A549 (cell line): ENCODE results near the gene MYO18A. TPM values are rescaled to one million over a fixed set of nuclear protein-coding genes. Genes with fewer than 3 reads are reported as not detected.

Experiments used
- ATAC-seq, 2 experiments: fragments of 200-7000 bp in 1 of 2; fragments of >200 bp in 1 of 2; cut with Nextera tagmentation in 1 of 2; cut with Tn5 transposase in 1 of 2; 3 replicates each; pipeline versions ENCODE4 v1.8.0 to v1.9.1; 2018 to 2020; ENCODE audit warnings: mild to moderate bottlenecking in 1 of 2, moderate library complexity in 1 of 2
- CTCF ChIA-PET: fragments of 300-600 bp; sonication (Branson Sonifier 250); formaldehyde crosslinking; extraction: SDS; loops from one replicate; lab custom pipeline; 2021; ENCODE audit warnings: antibody characterized with exemption, inconsistent platforms; lab: Yijun Ruan, JAX
- POLR2A ChIA-PET: fragments of 350-600 bp; formaldehyde crosslinking; extraction: SDS; loops from one replicate; lab custom pipeline; 2021; ENCODE audit warnings: antibody characterized with exemption, inconsistent platforms; lab: Yijun Ruan, JAX
- DNase-seq, 2 experiments: peaks; one replicate each; pipeline versions ENCODE4 v3.0.0 to v3.0.0-alpha.2; 2011 to 2016; ENCODE audit warnings: low read depth in 1 of 2, low spot score in 1 of 2
- FAIRE-seq: peaks from 2 replicates; lab custom pipeline; 2011; peaks lifted over from hg19 to GRCh38; lab: Jason Lieb, UNC
- H3K27ac ChIP-seq, 2 experiments: fragments of >200 bp; sonication (Bioruptor Twin); formaldehyde crosslinking; 3 replicates each; pipeline ENCODE4 v1.5.1; 2016 to 2017
- H3K4me1 ChIP-seq: fragments of >200 bp; sonication (Bioruptor Twin); formaldehyde crosslinking; 3 replicates; pipeline ENCODE4 v1.6.1; 2016
- H3K4me2 ChIP-seq: fragments of >200 bp; sonication (Bioruptor Twin); formaldehyde crosslinking; 3 replicates; pipeline ENCODE4 v1.6.1; 2016
- H3K4me3 ChIP-seq: fragments of >200 bp; sonication (Bioruptor Twin); formaldehyde crosslinking; 3 replicates; pipeline ENCODE4 v1.5.1; 2016
- H3K9me3 ChIP-seq: fragments of >200 bp; sonication (Bioruptor Twin); formaldehyde crosslinking; 3 replicates; pipeline ENCODE4 v1.6.1; 2016
- CBX8 ChIP-seq: fragments of 200-600 bp; sonication (generic); IDR thresholded peaks from 2 replicates; pipeline ENCODE4 v1.6.1; 2016
- CEBPB ChIP-seq, 2 experiments: fragments of >200 bp in 1 of 2; sonication (Bioruptor Twin) in 1 of 2; formaldehyde crosslinking in 1 of 2; IDR thresholded peaks; 2 replicates each; pipeline ENCODE4 v1.6.1; 2012 to 2016
- CHD4 ChIP-seq: fragments of 200-600 bp; sonication (generic); IDR thresholded peaks from 2 replicates; pipeline ENCODE4 v1.6.1; 2016; ENCODE audit warnings: antibody characterized with exemption, mild to moderate bottlenecking, borderline replicate concordance
- ESRRA ChIP-seq: fragments of 150-350 bp; IDR thresholded peaks from 2 replicates; pipeline ENCODE4 v1.6.1; 2014; ENCODE audit warnings: mild to moderate bottlenecking, low read length, borderline replicate concordance
- HDAC2 ChIP-seq: fragments of 200-600 bp; sonication (generic); IDR thresholded peaks from 2 replicates; pipeline ENCODE4 v1.6.1; 2016
- HEYL ChIP-seq: fragments of 250-450 bp; sonication (Bioruptor Pico); IDR thresholded peaks from 2 replicates; pipeline ENCODE4 v1.8.0; 2021; ENCODE audit warnings: mild to moderate bottlenecking, moderate library complexity
- HMGXB4 ChIP-seq: fragments of 250-450 bp; sonication (Bioruptor Pico); IDR thresholded peaks from 2 replicates; pipeline ENCODE4 v1.5.0; 2021; ENCODE audit warnings: mild to moderate bottlenecking, moderate library complexity, borderline replicate concordance
- HOXB13 ChIP-seq: fragments of 250-450 bp; sonication (Bioruptor Pico); IDR thresholded peaks from 2 replicates; pipeline ENCODE4 v1.5.0; 2020; ENCODE audit warnings: low read depth, mild to moderate bottlenecking, moderate library complexity
- JUNB ChIP-seq: fragments of >200 bp; sonication (Bioruptor Twin); formaldehyde crosslinking; IDR thresholded peaks from 2 replicates; pipeline ENCODE4 v1.6.1; 2016
- KDM1A ChIP-seq: fragments of 200-600 bp; sonication (generic); IDR thresholded peaks from 2 replicates; pipeline ENCODE4 v1.6.1; 2016; ENCODE audit warnings: low read depth, mild to moderate bottlenecking
- MAFK ChIP-seq: fragments of 450-650 bp; IDR thresholded peaks from 2 replicates; pipeline ENCODE4 v1.6.1; 2014; ENCODE audit not compliant: partially characterized antibody
- NPAS2 ChIP-seq: fragments of 250-450 bp; sonication (Bioruptor Pico); IDR thresholded peaks from 2 replicates; pipeline ENCODE4 v1.8.0; 2022; ENCODE audit warnings: mild to moderate bottlenecking, moderate library complexity, borderline replicate concordance
- POLR2A ChIP-seq: IDR thresholded peaks from 2 replicates; pipeline ENCODE4 v1.6.1; 2012; ENCODE audit warnings: mild to moderate bottlenecking, low read length
- POLR2AphosphoS2 ChIP-seq: conservative IDR thresholded peaks from 2 replicates; pipeline ENCODE4 v1.6.1; 2012; ENCODE audit warnings: low read length, improper control_type of control experiment, inconsistent platforms
- RNF2 ChIP-seq: fragments of 200-600 bp; sonication (generic); IDR thresholded peaks from 2 replicates; pipeline ENCODE4 v1.6.1; 2016; ENCODE audit warnings: low read depth, mild to moderate bottlenecking, antibody characterized with exemption, moderate library complexity, borderline replicate concordance
- SMC3 ChIP-seq: fragments of >200 bp; sonication (Bioruptor Twin); formaldehyde crosslinking; IDR thresholded peaks from 3 replicates; pipeline ENCODE4 v1.6.1; 2018; ENCODE audit warnings: inconsistent platforms
- ZFP36 ChIP-seq: fragments of 450-650 bp; IDR thresholded peaks from 2 replicates; pipeline ENCODE4 v1.6.1; 2014; ENCODE audit warnings: borderline replicate concordance; ENCODE audit not compliant: partially characterized antibody
- WGBS: methylation state at CpG from one replicate; pipeline ENCODE4 v1.1.6; 2017; ENCODE audit errors: missing lambda C conversion rate; 5-methylcytosine and 5-hydroxymethylcytosine counted together
- polyA plus RNA-seq, 4 experiments: library from polyadenylated mRNA; depleted of rRNA in 3 of 4; stranded (reverse); fragments of >200 nt; fragmentation: RNase III in 1 of 4; extraction: RNeasy Plus Mini Kit Qiagen cat#74134 plus additional on column Dnase treatment in 1 of 4; gene quantifications; 2 replicates in 3 of 4; 3 replicates in 1 of 4; pipeline ENCODE4 v1.2.3, GENCODE V29; 2011 to 2017
- TF ChIP-seq, protein P1 (sequence below): fragments of 450-650 bp; IDR thresholded peaks from 2 replicates; pipeline ENCODE4 v1.6.1; 2014; ENCODE audit warnings: antibody characterized with exemption

Gene MYO18A
- polyA plus RNA-seq, 2 of the 4 experiments (the other 2 are of a cell fraction), result 12.3 to 28.4 TPM

DNA sequence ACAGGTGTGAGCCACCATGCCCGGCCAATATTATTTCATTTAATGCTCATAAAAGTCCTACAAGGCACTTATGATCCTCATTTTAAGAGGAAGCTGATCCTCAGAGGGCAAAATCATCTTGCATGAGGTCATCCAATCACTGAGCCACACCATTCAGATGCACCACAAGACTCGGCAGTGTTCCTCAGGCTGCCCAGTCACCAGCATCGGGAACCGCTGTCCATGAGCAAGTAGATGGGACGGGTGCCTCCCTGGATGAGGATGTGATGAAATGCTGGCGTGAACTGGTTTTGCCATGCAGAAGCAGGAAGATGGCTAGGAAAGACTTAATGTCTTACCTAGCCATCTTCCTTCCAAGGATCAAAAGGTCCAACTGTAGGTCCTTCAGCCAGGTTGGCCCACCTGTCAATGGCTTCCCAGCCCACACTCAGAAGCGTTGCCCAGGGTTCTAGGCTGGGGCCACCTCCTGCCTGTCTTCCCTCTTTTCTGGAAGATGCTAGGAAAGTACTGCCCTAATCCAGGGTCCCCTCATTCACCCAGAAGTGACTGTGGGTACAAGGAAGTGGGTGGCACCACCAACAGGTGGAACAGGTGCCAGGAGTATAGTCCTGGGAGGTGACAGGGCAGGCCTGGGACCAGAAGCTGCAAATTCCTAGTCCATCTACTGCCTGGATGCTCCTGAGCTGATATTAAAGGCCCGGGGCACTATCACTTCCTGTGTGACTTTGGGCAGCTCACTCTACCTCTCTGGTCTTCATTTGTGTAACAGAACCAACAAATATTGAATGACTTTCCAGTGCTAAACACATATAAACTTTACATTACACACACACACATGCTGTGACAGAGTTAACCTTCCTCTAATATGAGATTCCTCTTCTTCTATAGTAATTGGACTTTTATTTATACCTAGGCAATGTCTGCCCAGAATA is 34.3 kb upstream of the MYO18A start:
- no peaks in the 10 kb centered on the region for H3K9me3 ChIP-seq
- TF ChIP-seq POLR2A (0 out of 2 replicates have a peak, but pooled peaks have one; percentile 8), NPAS2 (CRISPR knock-in tag) (no peak)
- FAIRE-seq (no peak), DNase-seq (no peak), ATAC-seq (no peak)
- ChIA-PET CTCF (interaction anchor here (0.9 to 21.9 kb wide), 16 partner anchors 10 to 377 kb away, joined by 3 to 482 read pairs (median 7); partner anchors contain the start of gene MYO18A), POLR2A (no interaction called here)
- 75% methylated on average over 8 of the region's 8 CpGs for WGBS
- H3K4me3 ChIP-seq, result no peak overlapping the region
- H3K4me1 ChIP-seq, result 0 out of 3 replicates have a peak, but pooled peaks cover 2% of the 10 kb centered on the region
- no peak overlapping the region for H3K27ac ChIP-seq
- H3K4me2 ChIP-seq, result no peak overlapping the region

DNA sequence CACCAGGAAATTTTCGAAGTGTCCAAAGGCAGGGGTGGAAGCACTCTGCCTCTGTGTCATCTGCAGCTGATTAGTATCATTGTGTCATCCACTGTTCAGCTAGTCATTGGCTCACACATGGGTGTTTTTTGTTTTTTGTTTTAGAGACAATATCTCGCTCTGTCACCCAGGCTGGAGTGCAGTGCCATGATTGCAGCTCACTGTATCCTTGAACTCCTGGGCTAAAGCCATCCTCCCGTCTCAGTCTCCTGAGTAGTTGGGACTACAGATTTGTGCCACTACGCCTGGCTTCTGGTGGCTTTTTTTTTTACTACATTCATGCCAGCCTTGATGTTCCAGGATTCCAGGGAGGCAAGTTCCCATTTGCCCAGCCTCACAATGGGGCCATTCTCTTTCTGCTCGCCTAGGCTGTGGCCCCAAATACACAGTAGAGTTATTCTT is 32.5 kb upstream of the MYO18A start:
- no peak overlapping the region for H3K27ac ChIP-seq
- TF ChIP-seq MAFK (no peak), POLR2AphosphoS2 (no peak), RNF2 (no peak), HEYL (CRISPR knock-in tag) (no peak), HOXB13 (CRISPR knock-in tag) (no peak), SMC3 (no peak), HMGXB4 (no peak), KDM1A (no peak), HDAC2 (no peak)
- TF ChIP-seq, all 56 proteins: peak for 0
- no peaks in the 10 kb centered on the region for H3K9me3 ChIP-seq
- CTCF ChIA-PET, result interaction anchor here (1.0 to 21.9 kb wide), 13 partner anchors 6 to 159 kb away, joined by 3 to 482 read pairs (median 8); partner anchors contain the start of gene MYO18A
- 70% methylated on average over 5 of the region's 5 CpGs for WGBS
- FAIRE-seq (no peak), ATAC-seq (no peak), DNase-seq (no peak)
- POLR2A ChIA-PET, result interaction anchor here (0.5 to 0.7 kb wide), 2 partner anchors 33 to 485 kb away, joined by 3 read pairs; no protein-coding TSS in a partner anchor
- H3K4me3 ChIP-seq, result no peak overlapping the region
- H3K4me2 ChIP-seq, result no peak overlapping the region
- H3K4me1 ChIP-seq, result 0 out of 3 replicates have a peak, but pooled peaks cover 2% of the 10 kb centered on the region

DNA sequence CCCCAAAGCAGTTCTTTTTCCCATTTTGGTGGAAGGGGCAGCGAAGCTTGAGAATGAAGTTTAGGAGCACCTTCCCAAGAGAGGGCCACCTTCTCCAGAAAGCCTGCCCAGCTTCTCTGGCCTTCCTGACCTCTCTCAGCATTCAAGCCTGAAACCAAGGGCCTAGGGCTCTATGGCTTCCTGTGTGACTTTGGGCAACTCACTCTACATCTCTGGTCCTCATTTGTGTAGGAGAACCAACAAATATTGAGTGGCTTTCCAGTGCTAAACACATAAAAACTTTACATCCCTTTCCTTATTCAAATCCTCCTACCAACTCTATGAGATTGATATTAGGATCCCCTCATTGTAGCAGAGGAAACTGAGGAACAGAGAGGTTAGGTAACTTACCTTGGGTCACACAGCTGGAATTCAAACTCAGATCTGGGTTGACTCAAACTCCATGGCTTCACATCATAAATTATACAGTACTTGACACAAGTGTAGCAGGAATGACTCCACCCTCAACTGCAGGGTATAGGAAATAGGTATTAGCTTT is 32.0 kb upstream of the MYO18A start:
- H3K27ac ChIP-seq, result no peak overlapping the region

More for the DNA sequence above, 32.0 kb upstream of the MYO18A start:
- ChIA-PET CTCF (interaction anchor here (0.6 to 21.9 kb wide), 12 partner anchors 7 to 379 kb away, joined by 3 to 482 read pairs (median 8); partner anchors contain the start of gene MYO18A), POLR2A (interaction anchor here (0.5 to 0.7 kb wide), 2 partner anchors 33 to 485 kb away, joined by 3 read pairs; no protein-coding TSS in a partner anchor)
- no peak overlapping the region for H3K4me3 ChIP-seq
- DNase-seq, result no peak
- no peak overlapping the region for H3K4me2 ChIP-seq
- no peaks in the 10 kb centered on the region for H3K9me3 ChIP-seq
- WGBS, result 100% methylated on average over 1 of the region's 1 CpG
- no peak for FAIRE-seq
- 0 out of 3 replicates have a peak, but pooled peaks cover 2% of the 10 kb centered on the region for H3K4me1 ChIP-seq
- no peak for ATAC-seq
- TF ChIP-seq, protein P1, sequence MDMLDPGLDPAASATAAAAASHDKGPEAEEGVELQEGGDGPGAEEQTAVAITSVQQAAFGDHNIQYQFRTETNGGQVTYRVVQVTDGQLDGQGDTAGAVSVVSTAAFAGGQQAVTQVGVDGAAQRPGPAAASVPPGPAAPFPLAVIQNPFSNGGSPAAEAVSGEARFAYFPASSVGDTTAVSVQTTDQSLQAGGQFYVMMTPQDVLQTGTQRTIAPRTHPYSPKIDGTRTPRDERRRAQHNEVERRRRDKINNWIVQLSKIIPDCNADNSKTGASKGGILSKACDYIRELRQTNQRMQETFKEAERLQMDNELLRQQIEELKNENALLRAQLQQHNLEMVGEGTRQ, result no peak
- peak; percentile 93 for TF ChIP-seq ZFP36
- no peak for TF ChIP-seq ESRRA
- TF ChIP-seq KDM1A, result peak; percentile 89
- no peak for TF ChIP-seq CBX8
- peak; percentile 60; the same call in 1 of the 2 replicates for TF ChIP-seq HDAC2
- no peak for TF ChIP-seq JUNB
- no peak for TF ChIP-seq CEBPB (IDR thresholded peaks at IDR 0.05)
- no peak for TF ChIP-seq CHD4
- TF ChIP-seq, all 56 proteins: peak for 3
